ENCODE measurements around the gene BTBD9.
A peak's percentile ranks its signal among the peaks of the same experiment; 100 is the strongest.
"Not testable (repeated sequence)": the region's sequence is repeated elsewhere in the genome, so short reads cannot be mapped to it uniquely, and the experiment has no call there.

The BTBD9 gene

GRCh38 chr6:38648629-38649028 lies 8.9 kb upstream of the BTBD9 start:
- no peak for DNase-seq (ENCODE audit: low spot score)

DNA sequence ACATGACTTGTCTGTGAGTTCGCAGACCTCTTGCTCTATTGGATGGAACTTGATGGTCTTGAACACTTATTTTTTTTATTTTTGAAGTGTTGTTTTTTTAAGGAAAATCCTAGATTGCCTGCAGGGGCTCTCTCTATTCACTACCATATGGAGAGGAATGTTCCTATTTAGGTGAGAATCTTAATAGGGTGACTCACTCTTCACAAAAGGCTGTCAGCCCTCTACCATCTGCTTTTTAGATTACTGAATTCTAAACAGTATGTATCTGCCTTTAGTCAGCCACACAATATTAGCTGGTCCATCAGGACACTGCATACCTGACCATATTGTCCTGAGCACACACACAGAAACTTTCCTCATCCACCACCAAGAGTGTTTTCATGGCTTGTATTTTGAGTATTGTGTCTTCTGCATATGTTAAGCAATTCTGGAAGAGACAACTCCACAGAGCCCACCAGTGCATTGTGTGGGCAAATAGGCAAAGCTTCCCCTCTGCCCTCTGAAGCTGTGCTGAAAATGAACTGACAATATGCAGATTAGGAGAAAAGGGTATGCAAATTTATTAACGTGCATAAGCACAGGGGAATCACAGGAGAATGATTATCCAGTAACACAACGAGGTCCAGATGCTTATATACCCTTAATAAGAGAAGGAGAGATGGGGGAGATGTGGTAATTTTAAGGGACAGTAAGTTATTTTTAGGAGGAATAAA lies 6.6 kb upstream of the BTBD9 start:
- DNase-seq (ENCODE audit: low spot score): no peak

GRCh38 chr6:38644951-38645350 lies 5.2 kb upstream of the BTBD9 start:
- peak; percentile 14 for DNase-seq (ENCODE audit: low spot score)

GRCh38 chr6:38640216-38640909 lies 634 bp upstream of the BTBD9 start:
- DNase-seq (ENCODE audit: low spot score): peak; percentile 59

GRCh38 chr6:38638941-38639497 lies 710 bp downstream of the BTBD9 start:
- peak; percentile 49 for DNase-seq (ENCODE audit: low spot score)

DNA sequence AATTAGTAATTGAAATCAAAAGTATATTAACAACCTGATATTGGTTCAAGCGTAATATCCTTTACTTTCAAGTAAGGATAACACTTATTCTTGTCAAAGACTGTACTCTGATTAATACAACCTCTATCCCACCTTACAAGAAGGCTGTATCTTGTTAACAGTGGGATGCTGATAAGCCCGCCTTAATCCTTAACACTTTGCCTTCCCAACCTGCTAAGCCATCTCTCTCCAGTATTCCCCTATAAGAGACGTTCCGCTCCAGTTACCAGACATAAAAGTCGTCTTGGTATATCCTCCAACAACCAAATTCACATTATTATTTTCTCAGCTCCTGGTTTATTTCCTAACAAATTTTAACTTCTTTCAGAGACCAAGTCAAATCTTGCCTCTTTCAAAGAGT lies 2.0 kb downstream of the BTBD9 start:
- no peak for DNase-seq (ENCODE audit: low spot score)

GRCh38 chr6:38636027-38636426 lies 3.7 kb downstream of the BTBD9 start:
- no peak for DNase-seq (ENCODE audit: low spot score)

- no peak for DNase-seq (ENCODE audit: low spot score)
Measured at GRCh38 chr6:38634518-38634917, 5.2 kb downstream of the BTBD9 start.

DNA sequence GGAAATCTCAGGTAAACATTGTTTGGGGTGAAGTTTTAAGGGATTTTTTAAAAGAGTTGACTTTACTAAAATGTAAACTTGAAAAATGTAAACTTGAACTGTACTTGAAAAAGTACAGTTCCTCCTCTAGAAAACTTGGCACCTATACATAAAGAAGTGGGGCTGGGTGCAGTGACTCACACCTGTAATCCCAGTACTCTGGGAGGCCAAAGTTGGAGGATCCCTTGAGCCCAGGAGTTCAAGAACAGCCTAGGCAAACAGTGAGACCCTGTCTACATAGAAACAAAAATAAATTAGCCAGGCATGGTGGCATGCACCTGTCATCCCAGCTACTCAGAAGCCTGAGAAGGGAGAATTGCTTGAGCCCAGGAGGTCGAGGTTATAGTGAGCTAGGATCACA lies 7.2 kb downstream of the BTBD9 start:
- DNase-seq (ENCODE audit: low spot score): no peak

GRCh38 chr6:38631186-38631783 lies 8.4 kb downstream of the BTBD9 start:
- no peak for DNase-seq (ENCODE audit: low spot score)

DNA sequence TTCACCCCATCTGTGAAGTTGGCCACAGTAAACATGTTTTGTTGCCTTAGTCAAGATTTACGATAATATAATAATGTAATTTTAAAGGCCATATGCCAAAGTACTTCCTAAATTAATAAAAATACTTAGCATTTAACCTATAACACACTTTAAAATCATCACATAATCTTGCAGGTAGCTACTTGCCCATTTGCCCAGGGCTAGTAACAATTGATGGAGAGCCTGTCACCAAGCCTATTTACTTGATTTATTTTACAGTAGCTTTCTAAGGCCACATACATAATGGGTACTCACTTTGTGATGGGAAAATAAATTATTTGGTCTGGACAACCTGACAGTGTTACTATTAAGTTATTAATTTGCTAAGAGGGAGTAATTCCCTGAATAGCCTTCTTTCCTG lies 14.5 kb downstream of the BTBD9 start:
- DNase-seq (ENCODE audit: low spot score): no peak

- not testable (repeated sequence) for DNase-seq (ENCODE audit: low spot score)
Measured at GRCh38 chr6:38619342-38619741, 20.4 kb downstream of the BTBD9 start.

DNA sequence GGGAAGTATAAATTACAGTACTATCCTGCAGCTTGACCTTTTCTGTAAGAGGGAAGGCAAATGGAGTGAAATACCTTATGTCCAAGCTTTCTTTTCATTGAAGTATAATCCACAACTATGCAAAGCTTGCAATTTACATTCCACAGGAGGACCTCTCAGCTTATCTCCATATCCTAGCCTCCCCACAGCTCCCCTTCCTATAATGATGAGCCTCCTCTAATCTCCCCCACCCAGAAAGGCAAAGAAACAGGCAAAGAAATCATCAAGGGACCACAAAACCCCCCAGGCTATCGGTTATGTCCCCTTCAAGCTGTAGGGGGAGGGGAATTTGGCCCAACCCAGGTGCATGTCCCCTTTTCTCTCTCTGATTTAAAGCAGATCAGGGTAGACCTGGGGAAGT lies 21.4 kb downstream of the BTBD9 start:
- DNase-seq (ENCODE audit: low spot score): not testable (repeated sequence)

- DNase-seq (ENCODE audit: low spot score): no peak
Measured at GRCh38 chr6:38617856-38618255, 21.9 kb downstream of the BTBD9 start.

GRCh38 chr6:38612143-38612965 lies 27.4 kb downstream of the BTBD9 start:
- no peak for DNase-seq (ENCODE audit: low spot score)

DNA sequence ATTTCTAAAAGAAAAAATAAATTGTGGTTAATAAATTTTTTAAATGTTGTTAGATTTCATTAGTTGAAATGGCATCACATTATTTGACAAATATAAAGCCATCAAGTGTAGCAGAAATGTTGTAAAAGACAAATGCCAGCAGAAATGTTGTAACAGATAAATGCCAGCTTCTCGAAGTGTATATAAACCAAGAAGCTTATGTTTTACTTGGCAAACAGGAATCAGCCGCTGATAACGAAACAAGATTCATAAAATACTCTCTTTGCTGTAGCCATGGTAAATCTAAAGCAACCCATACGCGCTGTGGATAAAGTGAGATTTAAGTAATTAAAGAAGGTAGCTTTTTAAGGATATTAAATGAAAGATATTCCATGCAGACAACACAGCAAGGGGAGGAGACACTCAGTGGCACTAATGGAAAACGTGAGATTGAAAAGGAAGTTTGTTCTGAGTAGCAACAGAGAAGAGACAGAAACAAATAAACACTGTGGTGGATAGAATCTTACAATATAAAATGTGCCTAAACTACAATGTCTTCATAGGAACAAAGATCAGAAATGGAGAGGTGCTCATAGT lies 29.6 kb downstream of the BTBD9 start:
- no peak for DNase-seq (ENCODE audit: low spot score)

- no peak for DNase-seq (ENCODE audit: low spot score)
Measured at GRCh38 chr6:38604700-38605099, 35.0 kb downstream of the BTBD9 start.

DNA sequence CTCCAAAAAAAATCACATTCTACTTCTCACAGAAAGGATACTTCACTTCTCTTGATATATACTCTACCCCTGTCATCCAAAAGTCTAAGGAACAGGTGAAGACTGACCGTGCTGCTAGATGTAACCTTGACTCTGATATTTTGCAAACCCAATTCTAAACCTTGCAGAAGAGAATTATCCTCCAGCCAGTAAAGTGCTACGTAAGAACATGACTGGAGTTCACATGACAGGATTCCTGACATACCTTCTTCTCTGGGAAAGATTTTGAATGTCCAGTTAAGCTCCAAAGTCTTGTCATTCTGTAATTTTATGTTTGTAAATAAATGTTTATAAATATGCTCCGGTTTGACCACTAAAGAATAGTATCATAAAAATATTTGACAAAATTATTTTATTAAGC lies 35.8 kb downstream of the BTBD9 start:
- DNase-seq (ENCODE audit: low spot score): no peak

- DNase-seq (ENCODE audit: low spot score): no peak
Measured at GRCh38 chr6:38603496-38603895, 36.2 kb downstream of the BTBD9 start.

GRCh38 chr6:38599966-38600550 lies 39.7 kb downstream of the BTBD9 start:
- DNase-seq (ENCODE audit: low spot score): no peak

GRCh38 chr6:38599261-38599660 lies 40.5 kb downstream of the BTBD9 start:
- no peak for DNase-seq (ENCODE audit: low spot score)
